IPS-20b (cell line): ENCODE measurements around the gene CAMK1D.

ENCODE experiments used
- H3K27ac ChIP-seq: one replicate; pipeline ENCODE4 v1.5.1; 2013; ENCODE audit warnings: low read length
- H3K27me3 ChIP-seq: 2 replicates; pipeline ENCODE4 v1.6.1; 2013; ENCODE audit warnings: mild to moderate bottlenecking, low read length, inconsistent platforms; ENCODE audit not compliant: insufficient read depth
- H3K36me3 ChIP-seq: 2 replicates; pipeline ENCODE4 v1.6.1; 2013; ENCODE audit warnings: low read depth, mild to moderate bottlenecking, inconsistent platforms, low read length, moderate library complexity; ENCODE audit not compliant: insufficient read depth
- H3K4me1 ChIP-seq: 2 replicates; pipeline ENCODE4 v1.6.1; 2013; ENCODE audit warnings: mild to moderate bottlenecking, control low read depth, inconsistent platforms, low read length, moderate library complexity; ENCODE audit not compliant: insufficient read depth
- H3K4me3 ChIP-seq: 2 replicates; pipeline ENCODE4 v1.5.1; 2013; ENCODE audit warnings: mild to moderate bottlenecking, low read length, inconsistent platforms
- H3K9ac ChIP-seq: 2 replicates; pipeline ENCODE4 v1.6.1; 2013; ENCODE audit warnings: low read depth, mild to moderate bottlenecking, inconsistent platforms, low read length, moderate library complexity
- H3K9me3 ChIP-seq: 2 replicates; pipeline ENCODE4 v1.6.1; 2013; ENCODE audit warnings: mild to moderate bottlenecking, low read depth, low read length, inconsistent platforms; ENCODE audit not compliant: insufficient read depth

The CAMK1D gene

GRCh38 chr10:12774204-12774894, 425.0 kb downstream of the CAMK1D start:
- H3K36me3 ChIP-seq: no peaks in the 10 kb centered on the region
- H3K27ac ChIP-seq: no peak overlapping the region
- H3K4me1 ChIP-seq: peaks cover 8% of the 10 kb centered on the region; the same call in 1 of the 2 replicates
- no peaks in the 10 kb centered on the region for H3K9me3 ChIP-seq
- H3K9ac ChIP-seq: no peak overlapping the region
- 0 out of 2 replicates have a peak, but pooled peaks cover 4% of the 10 kb centered on the region for H3K27me3 ChIP-seq
- peak overlapping the region; percentile 18; the same call in 1 of the 2 replicates for H3K4me3 ChIP-seq

- Histone ChIP-seq H3K9ac (no peak overlapping the region), H3K27ac (no peak overlapping the region), H3K36me3 (no peaks in the 10 kb centered on the region), H3K4me1 (peaks cover 6% of the 10 kb centered on the region; the same call in 1 of the 2 replicates), H3K9me3 (no peaks in the 10 kb centered on the region), H3K4me3 (no peak overlapping the region), H3K27me3 (0 out of 2 replicates have a peak, but pooled peaks cover 4% of the 10 kb centered on the region)
Measured at GRCh38 chr10:12777840-12778585, 428.7 kb downstream of the CAMK1D start.

- Histone ChIP-seq H3K4me3 (no peak overlapping the region), H3K9me3 (no peaks in the 10 kb centered on the region), H3K27ac (no peak overlapping the region), H3K4me1 (no peaks in the 10 kb centered on the region), H3K27me3 (no peaks in the 10 kb centered on the region), H3K9ac (no peak overlapping the region), H3K36me3 (no peaks in the 10 kb centered on the region)
Measured at GRCh38 chr10:12780634-12781601, 431.6 kb downstream of the CAMK1D start.

GRCh38 chr10:12781976-12782375, 432.6 kb downstream of the CAMK1D start:
- H3K27me3 ChIP-seq: no peaks in the 10 kb centered on the region
- no peak overlapping the region for H3K9ac ChIP-seq
- no peak overlapping the region for H3K27ac ChIP-seq
- no peaks in the 10 kb centered on the region for H3K36me3 ChIP-seq
- H3K9me3 ChIP-seq: no peaks in the 10 kb centered on the region
- no peak overlapping the region for H3K4me3 ChIP-seq
- no peaks in the 10 kb centered on the region for H3K4me1 ChIP-seq

- no peak overlapping the region for H3K4me3 ChIP-seq
- no peak overlapping the region for H3K27ac ChIP-seq
- H3K4me1 ChIP-seq: no peaks in the 10 kb centered on the region
- no peaks in the 10 kb centered on the region for H3K9me3 ChIP-seq
- no peaks in the 10 kb centered on the region for H3K36me3 ChIP-seq
- no peaks in the 10 kb centered on the region for H3K27me3 ChIP-seq
- H3K9ac ChIP-seq: no peak overlapping the region
Measured at GRCh38 chr10:12782537-12782936, 433.2 kb downstream of the CAMK1D start.

- Histone ChIP-seq H3K4me1 (no peaks in the 10 kb centered on the region), H3K9me3 (no peaks in the 10 kb centered on the region), H3K4me3 (no peak overlapping the region), H3K36me3 (no peaks in the 10 kb centered on the region), H3K27ac (no peak overlapping the region), H3K9ac (no peak overlapping the region), H3K27me3 (no peaks in the 10 kb centered on the region)
Measured at GRCh38 chr10:12783293-12783692, 433.9 kb downstream of the CAMK1D start.

- no peaks in the 10 kb centered on the region for H3K4me1 ChIP-seq
- H3K9me3 ChIP-seq: no peaks in the 10 kb centered on the region
- H3K27ac ChIP-seq: no peak overlapping the region
- H3K9ac ChIP-seq: no peak overlapping the region
- no peaks in the 10 kb centered on the region for H3K27me3 ChIP-seq
- H3K36me3 ChIP-seq: no peaks in the 10 kb centered on the region
- no peak overlapping the region for H3K4me3 ChIP-seq
Measured at GRCh38 chr10:12784646-12785045, 435.3 kb downstream of the CAMK1D start.

GRCh38 chr10:12785415-12785831, 436.1 kb downstream of the CAMK1D start:
- Histone ChIP-seq H3K36me3 (no peaks in the 10 kb centered on the region), H3K27me3 (no peaks in the 10 kb centered on the region), H3K27ac (no peak overlapping the region), H3K4me1 (no peaks in the 10 kb centered on the region), H3K4me3 (no peak overlapping the region), H3K9ac (no peak overlapping the region), H3K9me3 (no peaks in the 10 kb centered on the region)

GRCh38 chr10:12787297-12787696, 437.9 kb downstream of the CAMK1D start:
- Histone ChIP-seq H3K27ac (no peak overlapping the region), H3K9ac (no peak overlapping the region), H3K36me3 (no peaks in the 10 kb centered on the region), H3K4me3 (no peak overlapping the region), H3K4me1 (no peaks in the 10 kb centered on the region), H3K27me3 (no peaks in the 10 kb centered on the region), H3K9me3 (peaks cover 5% of the 10 kb centered on the region; the same call in 1 of the 2 replicates)

GRCh38 chr10:12788277-12788676, 438.9 kb downstream of the CAMK1D start:
- Histone ChIP-seq H3K4me3 (no peak overlapping the region), H3K27me3 (no peaks in the 10 kb centered on the region), H3K4me1 (no peaks in the 10 kb centered on the region), H3K9me3 (peaks cover 5% of the 10 kb centered on the region; the same call in 1 of the 2 replicates), H3K27ac (no peak overlapping the region), H3K9ac (no peak overlapping the region), H3K36me3 (no peaks in the 10 kb centered on the region)

- H3K27me3 ChIP-seq: no peaks in the 10 kb centered on the region
- H3K9ac ChIP-seq: no peak overlapping the region
- H3K4me3 ChIP-seq: no peak overlapping the region
- H3K4me1 ChIP-seq: no peaks in the 10 kb centered on the region
- no peak overlapping the region for H3K27ac ChIP-seq
- H3K36me3 ChIP-seq: no peaks in the 10 kb centered on the region
- peaks cover 5% of the 10 kb centered on the region; the same call in 1 of the 2 replicates for H3K9me3 ChIP-seq
Measured at GRCh38 chr10:12790270-12790669, 440.9 kb downstream of the CAMK1D start.
